ENCODE measurements around the gene CHST8.

CHST8 gene

DNA sequence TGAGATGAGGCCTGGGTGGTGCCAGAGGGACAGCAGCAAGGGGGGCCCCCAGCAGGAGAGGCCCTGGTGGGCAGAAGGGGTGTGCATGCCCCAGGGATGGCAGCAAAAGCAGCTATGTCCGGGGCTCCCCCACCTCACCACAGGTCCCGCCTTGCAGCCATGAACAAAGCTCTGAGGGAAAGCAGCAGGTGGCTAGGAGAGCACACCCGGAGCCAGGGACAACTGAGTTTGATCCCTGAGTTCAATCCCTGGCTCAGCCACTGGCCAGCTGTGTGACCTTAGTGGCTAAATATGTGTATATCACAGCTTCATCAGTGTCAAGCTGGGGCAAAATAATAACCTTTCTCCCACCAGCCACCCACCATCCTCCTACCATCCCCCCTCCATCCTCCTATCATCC, 127.3 kb downstream of the CHST8 start:
- no peak for DNase-seq

DNA sequence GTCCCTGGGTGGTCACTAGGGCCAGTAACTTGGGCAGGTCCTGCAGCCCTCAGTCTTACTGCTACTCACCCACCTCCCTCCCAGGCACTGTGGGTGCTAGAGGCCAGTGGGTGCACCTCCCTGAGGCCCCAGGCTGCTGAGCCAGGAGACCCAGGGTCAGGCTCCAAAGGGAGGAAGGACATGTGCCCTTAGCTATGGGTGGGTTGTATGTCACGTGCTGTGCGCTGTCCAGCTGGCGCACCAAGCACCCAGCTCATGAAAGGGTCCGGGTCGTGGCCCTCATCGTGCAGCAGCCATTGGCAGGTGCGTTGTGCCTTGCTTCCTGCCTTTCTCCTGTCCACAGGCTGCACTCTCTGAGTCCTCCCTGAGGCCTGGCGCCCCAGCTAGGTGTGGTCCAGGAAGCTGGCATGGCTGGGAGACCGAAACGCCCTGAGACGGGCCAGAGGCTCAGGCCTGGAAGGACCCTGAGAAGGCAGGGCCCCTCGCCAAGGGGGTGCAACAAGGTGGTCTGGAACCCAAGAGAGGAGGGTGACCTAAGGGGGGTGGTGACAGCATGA, 127.9 kb downstream of the CHST8 start:
- DNase-seq = no peak

DNA sequence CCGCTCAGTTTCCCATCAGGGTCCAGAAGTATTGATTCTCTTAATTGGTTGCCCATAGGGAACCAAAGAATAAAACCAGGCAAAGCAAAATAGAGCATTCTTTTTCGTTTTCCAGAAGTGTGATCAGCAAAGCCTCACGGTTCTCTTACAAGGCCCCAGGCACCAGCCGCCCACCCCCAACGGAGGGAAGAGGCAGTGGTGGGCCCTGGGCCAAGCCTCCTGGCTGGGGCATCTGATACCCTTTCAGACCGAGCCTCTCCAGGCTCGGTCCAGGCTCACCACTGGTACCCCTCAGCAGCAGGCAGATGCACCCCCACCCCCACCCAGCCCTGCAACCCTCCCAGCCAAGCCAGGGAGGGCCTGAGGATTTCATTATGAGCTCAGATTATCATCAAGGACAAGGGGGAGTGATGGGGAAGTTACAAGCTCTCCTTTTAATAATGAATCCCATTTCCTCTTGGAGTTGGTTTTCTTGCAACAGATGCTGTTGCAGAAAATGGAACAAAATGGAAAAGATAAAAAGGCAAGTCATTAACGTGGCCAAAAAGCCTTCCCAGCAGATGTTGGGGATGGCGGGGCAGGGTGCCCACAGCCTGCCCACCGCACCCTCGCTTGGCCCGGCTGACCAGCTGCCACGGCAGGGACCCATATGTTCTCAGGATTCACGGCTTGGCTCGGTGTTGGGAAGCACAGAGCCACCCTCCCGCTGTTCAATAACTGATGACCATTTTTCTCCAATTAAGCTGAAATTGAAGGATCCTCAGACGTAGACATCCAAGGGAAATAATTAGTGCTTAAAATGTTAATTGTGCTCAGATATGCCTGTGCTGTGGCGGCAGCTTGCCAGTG, 129.1 kb downstream of the CHST8 start:
- DNase-seq = no peak

DNA sequence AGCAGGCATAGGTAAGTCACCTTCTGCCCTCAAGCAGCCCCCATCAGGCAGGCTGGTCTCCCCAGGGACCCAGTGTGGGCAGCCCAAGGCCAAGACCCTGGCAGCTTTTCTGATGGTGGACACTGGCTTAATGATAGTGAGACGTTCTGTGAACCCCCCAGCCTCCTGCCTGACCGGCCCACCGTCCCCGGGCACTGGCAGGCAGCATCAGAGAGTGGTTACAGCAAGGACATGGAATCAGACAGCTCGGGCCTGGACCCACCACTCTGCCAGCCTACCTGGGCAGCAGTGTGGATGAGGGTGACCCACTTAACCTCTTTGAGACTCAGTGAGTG, 129.7 kb downstream of the CHST8 start:
- no peak for DNase-seq

DNA sequence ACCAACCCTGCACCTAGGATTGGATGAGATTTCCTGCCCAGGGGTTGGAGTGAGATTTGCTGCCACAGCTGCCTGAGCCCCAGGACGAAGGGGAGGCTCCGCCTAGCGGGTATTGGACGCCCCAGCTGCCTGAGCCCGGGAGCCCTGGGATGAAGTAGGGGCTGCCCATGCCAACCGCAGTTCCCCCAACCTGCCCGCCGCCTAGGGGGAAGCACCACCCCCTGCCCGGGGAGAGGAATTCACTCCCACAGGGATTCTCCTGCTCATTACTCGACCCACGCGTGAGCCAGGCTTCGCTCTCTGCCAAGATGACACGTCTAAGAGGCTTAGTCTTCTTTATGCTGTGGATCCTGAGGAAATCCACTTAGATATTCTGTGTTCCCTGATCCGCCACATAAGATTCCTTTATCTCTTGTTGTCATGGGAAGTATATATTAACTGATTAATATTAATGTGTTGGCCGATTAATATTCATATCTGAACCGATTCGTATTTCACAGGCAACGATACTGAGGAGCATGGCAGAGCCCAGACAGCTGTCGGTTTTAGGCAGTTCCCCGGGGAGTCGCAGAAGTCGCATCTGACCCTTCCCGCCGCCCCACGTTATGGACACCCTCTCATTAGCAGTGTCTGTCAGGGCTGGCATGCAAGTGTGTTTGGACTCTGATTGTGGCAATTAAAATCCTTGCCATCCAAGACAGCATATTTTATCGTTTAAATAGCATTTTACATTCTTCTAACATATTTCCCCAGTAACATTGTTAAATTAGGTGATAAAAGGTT, 130.5 kb downstream of the CHST8 start:
- no peak for DNase-seq

DNA sequence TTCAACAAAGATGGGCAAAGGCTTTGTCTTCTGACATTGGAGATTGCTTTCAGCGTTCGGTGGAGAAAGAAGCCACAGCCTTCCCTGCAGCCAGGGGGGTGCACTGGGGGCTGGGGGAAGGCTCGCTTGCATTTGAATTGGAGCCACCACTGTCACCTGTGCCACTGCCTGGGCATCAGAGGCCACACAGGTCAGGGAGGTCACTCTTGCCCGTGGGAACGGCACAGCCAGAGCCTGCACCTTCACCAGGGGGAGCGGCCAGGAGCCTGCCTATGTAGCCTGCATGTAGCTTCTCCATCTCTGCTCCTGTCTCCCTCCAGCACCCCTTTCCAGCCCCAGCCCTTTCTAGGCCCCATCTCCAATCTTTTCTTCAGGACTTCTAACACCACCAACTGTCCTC, 131.2 kb downstream of the CHST8 start:
- no peak for DNase-seq

DNA sequence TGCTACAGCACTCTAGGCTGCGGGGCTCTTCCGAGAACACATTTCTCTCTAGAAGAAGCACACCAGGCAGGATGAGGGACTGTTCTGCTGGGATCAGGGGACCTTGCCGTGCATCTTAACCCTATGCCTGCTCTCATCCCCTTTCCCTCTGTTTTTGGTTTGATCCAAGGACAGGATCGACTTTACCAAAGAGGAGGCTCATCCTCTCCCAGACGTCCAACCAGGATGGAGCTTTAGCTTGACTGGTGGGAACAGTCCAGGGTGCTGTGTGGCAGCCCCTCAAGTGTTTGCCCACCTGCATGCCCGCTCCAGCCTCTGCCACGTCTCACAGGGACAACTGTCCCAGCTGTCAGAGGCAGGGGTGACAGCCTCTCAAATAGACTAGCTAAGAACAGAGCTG, 132.6 kb downstream of the CHST8 start:
- no peak for DNase-seq

DNA sequence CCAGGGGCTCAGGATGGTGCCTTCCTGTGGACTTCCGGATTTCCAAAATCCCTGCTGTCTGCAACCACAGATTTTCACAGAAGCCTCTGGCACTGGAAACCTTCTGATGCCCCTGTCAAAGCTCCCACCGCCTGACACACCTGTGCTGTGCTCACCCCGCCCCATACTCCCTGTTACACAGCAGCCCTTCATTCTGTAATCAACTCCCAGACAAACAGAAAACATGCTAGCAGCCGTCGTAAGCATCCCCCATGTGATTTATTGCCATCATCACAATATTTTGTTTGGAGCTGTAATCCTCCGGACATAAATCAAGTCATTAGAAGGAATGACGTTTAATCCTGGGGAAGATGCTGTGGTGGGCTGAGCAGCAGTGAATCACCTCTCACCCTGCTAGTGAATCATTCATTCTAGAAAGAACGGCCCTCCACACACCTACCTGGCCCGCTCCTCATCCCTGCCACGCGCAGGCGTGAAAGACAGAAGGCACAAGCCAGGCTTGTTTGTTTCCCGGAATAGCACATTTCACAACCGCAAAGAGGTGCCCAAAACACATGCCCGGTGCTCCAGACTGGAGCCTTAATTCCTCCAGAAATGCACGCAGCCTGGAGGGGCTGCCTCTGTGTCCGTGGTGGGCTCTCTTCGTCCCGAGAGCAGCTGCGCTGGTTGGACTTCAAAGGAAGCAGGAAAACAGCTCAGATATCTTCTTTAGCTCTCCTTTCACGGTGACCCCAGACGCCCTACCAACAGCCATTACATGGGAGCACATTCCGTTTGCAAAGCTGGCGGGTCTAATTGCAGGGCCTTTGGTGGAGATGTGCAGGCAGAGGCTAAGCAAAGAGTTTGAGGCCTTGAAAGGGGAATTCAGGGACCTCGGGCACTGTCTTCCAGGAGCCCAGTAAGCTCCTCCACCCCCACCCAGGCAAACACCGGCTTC, 133.6 kb downstream of the CHST8 start:
- DNase-seq = no peak

DNA sequence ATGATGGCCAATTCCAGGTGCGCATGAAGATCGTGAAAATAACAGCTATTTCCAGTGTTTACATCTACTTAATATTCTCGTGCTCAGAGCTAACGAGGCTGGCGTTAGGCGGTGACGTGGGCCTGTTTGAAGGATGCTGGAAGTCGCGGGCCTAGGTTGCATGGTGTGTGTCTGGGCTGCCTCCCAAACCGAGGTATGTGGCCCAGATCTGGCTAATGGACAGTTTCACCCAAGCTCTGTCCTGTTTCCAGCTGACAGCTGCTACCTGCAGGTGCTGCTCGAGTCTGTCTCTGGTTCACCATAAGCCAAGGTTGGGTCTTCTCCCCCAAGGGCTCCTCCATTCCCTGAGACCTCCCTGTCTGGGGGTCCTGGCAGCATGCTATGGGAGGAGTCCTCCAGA, 134.4 kb downstream of the CHST8 start:
- DNase-seq = no peak

DNA sequence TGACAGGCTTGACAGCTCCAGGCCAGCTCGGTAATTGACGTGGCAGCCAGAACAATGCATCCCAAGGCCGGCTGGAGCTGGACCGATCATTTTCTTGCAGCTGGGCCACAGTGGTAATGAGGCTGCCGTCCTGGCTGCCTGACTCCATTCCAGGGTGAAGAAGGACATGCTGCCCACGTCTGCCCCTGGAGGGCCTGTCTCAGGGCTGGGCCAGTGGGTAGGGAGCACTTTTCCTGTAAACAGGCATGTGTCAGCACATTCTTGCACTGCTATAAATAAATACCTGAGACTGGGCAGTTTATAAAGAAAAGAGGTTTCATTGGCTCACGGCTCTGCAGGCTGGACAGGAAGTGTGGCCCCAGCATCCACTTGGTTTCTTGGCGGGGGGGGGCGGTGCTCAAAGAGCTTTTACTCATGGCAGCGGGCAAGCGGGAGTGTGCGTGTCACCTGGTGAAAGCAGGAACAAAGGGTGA, 136.8 kb downstream of the CHST8 start:
- DNase-seq = no peak

DNA sequence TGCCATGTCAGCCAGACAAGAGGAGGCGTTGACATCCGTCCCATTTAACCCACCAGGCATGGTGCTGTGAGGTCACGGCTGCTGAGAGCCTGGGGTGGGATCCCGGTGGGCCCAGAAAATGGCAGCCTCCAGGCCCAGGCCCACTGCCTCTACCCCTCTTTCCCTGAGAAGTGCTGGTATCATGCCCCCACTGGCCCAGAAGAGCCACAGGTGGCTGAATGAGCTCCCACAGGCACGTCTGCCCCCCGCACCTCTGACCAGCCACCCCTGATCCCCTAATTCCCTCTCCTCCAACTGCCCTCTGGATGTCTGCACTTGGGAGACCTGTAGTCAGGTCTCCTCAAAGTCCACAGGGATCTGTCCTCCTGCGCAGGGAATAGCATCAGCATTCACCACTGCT, 137.6 kb downstream of the CHST8 start:
- DNase-seq = no peak

DNA sequence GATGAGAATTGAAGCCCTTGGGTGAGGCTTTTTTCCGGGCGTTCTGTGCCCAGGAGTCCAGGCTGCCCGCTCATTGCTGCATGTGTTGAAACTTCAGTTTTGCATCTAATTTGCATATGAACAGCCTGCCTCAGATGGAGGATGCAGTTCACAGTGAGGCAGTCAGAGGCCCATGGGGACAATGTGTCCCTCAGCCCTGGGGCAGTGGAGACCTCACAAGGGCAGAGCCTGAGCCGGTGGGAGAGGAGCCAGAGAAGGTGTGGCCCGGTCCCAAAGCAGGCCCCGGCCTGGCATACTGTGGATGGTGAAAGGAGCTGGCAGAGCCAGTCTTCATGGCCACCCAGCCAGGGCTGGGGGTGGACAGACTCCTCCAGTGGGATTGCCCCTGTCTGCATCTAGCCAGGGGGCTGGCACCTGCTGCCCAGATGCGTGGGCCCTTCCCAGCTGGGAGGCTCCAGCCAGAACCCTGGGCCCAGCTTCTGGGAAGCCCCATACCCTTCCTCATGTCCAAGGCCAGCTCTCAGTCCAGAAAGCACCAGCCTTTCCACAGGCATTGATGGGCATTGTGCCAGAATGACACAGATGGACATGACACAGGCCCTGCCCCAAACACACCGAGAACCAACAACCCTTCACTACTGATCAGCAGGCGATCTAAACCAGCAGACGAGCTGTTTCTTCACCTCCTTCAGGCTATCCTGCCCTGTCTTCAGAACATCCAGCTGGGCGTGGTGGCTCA, 142.0 kb downstream of the CHST8 start:
- DNase-seq = no peak

DNA sequence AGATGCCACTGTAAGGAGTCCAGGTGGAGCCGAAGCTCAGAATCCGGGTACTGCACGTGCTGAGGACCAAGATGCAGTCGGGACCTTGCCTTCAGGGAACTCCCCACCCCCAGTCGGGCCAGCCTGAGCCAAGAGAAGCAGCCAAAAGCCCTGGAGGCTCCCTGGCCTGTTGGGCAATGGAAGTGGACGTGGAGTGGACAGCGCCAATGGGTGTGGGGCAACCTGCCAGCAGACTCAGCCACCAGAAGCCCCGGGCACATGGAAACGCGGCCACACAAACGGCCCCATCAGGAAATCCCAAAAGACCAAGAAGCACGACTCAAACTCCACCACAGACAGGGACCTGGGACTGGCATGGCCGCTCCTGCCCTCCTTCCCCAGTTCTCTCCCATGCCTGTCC, 144.9 kb downstream of the CHST8 start:
- DNase-seq = no peak

DNA sequence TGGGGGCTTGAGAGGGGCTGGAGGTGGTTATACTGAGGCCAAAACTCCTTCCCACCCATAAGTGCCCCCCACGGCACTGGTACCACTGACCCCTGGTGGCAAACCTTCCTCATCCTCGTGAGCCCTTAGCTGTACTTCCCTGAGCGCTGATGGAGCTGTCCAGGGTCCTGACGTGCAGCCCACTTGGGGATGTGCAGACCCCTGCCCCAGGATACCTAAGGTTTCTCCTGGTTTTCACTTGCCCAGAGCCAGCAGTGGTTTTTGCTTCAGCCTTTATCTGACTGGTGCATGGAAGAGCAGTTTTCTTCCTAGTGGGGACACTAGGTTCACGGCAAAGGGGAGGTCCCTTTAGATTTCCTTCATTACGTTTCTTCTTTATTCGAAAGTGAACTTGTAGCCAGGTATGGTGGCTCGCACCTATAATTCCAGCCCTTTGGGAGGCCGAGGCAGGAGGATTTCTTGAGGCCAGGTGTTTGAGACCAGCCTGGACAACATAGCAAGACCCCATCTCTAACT, 146.2 kb downstream of the CHST8 start:
- no peak for DNase-seq

DNA sequence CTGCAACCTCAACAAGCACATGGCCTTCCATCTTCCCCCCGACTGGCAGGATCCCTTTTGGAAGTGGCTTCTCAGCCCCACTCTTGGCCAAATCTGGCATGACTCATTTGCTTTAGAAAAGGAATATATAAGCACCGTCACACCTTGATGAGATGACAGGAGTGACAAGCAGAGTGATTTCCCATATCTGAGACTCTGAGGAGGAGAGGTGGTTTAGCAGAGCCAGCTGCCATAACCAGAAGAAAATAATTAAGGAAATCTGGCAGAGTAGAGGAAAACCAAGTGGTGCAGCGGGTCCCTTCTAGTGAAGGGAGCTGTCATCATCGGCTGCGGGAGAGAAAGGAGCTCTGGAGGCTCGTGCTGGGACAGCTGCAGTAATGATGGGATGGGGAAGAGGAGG, 147.5 kb downstream of the CHST8 start:
- no peak for DNase-seq

DNA sequence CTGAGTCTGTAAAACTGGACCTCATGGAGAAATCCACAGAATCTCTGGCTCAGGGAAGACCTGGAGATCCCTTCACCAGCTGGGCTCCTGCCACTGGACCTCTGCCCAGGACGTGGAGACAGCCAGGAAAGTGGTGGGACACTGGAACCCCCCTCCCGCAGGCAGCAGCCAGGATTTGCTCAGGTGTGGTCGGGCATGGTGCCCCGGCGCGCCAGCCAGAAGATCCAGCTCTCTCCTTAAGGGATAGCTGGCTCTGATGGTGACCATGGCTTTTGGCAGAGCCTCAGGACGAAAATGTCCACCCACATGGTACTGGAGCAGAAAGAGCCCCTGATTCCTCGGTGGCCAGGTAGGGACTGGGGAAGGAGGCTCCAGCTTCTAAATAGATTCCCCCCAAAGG, 148.4 kb downstream of the CHST8 start:
- no peak for DNase-seq

DNA sequence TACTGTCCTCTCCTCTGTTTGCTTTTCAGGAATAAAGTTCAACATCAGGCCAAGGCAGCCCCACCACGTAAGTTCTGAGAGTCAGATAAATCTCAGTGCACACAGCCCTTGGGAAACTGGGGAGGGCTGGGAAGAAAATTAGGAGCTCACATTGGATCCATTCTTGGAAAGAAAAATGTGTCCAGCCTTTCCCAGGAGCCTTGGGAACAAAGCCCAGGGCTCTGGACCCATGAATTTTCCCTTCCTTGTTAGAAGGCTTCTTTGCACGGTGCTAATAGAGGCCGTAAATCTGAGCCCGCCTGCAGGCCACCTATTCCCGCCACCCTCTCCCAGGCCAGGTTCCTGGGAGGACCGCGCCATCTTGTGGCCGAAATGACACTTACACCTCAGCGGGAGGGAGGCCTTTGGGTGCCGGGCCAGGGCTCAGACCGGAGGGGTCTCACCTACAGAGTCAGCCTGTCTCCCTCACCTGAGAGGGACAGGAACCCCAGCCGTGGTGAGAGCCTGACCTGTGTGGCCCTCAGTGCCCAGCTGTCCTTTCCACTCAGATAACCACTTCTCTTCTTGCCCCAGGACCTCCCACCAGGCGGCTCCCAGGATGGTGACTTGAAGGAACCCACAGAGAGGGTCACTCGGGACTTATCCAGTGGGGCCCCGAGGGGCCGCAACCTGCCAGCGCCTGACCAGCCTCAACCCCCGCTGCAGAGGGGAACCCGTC, 149.8 kb downstream of the CHST8 start:
- DNase-seq = peak; percentile 75

DNA sequence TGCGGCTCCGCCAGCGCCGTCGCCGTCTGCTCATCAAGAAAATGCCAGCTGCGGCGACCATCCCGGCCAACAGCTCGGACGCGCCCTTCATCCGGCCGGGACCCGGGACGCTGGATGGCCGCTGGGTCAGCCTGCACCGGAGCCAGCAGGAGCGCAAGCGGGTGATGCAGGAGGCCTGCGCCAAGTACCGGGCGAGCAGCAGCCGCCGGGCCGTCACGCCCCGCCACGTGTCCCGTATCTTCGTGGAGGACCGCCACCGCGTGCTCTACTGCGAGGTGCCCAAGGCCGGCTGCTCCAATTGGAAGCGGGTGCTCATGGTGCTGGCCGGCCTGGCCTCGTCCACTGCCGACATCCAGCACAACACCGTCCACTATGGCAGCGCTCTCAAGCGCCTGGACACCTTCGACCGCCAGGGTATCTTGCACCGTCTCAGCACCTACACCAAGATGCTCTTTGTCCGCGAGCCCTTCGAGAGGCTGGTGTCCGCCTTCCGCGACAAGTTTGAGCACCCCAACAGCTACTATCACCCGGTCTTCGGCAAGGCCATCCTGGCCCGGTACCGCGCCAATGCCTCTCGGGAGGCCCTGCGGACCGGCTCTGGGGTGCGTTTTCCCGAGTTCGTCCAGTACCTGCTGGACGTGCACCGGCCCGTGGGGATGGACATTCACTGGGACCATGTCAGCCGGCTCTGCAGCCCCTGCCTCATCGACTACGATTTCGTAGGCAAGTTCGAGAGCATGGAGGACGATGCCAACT, 150.5 kb downstream of the CHST8 start:
- no peak for DNase-seq

DNA sequence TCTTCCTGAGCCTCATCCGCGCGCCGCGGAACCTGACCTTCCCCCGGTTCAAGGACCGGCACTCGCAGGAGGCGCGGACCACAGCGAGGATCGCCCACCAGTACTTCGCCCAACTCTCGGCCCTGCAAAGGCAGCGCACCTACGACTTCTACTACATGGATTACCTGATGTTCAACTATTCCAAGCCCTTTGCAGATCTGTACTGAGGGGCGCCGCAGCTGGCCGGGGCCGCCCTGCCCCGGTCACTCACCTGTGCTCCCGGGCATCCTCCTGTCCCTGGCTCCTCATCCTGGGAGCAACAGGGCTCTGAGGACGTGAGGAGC, 151.1 kb downstream of the CHST8 start:
- no peak for DNase-seq
